HG02588 (cell line): Measurements from ENCODE around the gene GAST.
"Not testable (repeated sequence)": the region's sequence is repeated elsewhere in the genome, so short reads cannot be mapped to it uniquely, and the experiment has no call there.

Source experiments
- ATAC-seq: cut with Tn5 transposase; IDR thresholded peaks from one replicate; pipeline ENCODE4 v1.9.1; 2021; ENCODE audit warnings: mild to moderate bottlenecking, moderate library complexity; ENCODE audit not compliant: unreplicated experiment

GAST gene

GRCh38 chr17:41683441-41684007, 28.6 kb upstream of the GAST start:
- ATAC-seq: no peak

GRCh38 chr17:41684035-41684434, 28.1 kb upstream of the GAST start:
- no peak for ATAC-seq

DNA sequence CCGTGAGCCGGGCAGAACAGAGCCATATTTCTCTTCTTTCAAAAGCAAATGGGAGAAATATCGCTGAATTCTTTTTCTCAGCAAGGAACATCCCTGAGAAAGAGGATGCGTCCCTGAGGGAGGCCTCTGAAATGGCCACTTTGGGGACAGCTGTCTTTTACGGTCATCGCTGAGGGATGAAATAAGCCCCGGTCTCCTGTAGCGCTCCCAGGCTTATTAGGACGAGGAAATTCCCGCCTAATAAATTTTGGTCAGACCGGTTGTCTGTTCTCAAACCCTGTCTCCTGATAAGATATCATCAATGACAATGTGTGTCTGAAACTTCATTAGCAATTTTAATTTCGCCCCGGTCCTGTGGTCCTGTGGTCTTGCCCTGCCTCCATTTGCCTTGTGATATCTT, 26.4 kb upstream of the GAST start:
- not testable (repeated sequence) for ATAC-seq

DNA sequence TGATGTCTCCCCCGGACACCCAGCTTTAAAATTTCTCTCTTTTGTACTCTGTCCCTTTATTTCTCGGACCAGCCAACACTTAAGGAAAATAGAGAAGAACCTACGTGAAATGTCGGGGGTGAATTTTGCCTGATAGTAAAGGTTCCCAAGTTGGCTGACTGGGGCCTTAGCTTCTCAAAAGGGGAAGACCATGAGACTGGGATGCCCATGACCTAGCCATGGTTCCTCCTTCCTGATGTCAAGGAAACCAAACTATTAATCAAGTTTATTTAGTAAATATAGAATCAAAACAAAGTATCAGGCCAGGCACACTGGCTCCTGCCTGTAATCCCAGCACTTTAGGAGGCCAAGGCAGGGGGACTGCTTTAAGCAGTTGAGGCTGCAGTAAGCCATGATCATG, 25.9 kb upstream of the GAST start:
- no peak for ATAC-seq

DNA sequence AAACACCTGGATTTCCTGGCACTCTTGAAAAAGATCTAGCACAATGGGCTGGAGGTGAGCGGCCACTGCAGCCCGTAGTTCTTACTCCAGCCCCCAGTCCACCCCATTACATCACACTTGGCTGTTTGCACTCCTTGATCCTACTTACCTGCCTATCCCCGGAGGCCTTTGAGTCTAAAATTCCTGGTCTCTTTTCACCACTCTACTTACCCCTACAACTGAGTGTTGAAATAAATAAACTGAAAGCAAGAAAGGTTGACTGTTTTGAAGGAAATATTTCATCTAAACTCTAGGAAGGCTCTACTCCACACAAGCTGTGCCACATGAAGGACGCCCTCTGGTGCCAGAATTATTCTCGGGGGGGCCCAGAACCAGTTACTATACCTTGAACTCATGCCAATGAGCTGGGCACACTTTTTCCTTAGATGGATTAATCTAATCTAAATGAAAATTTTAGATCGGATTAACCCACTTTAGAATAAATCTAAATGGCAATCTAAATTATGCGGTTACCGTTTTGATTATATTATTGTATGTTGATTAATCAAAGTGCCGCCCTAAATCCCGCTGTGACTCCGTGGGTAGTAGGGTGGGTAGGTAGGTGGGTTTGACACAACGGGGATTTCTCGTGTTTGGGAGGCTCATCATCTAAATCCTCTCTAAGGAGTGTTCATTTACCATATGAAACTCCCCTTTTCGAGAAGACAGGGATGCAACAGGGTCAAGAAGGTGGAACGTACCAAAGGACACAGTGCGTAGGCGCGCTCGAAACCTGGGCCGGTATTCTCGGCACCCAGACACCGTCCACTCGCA, 24.1 kb upstream of the GAST start:
- no peak for ATAC-seq

DNA sequence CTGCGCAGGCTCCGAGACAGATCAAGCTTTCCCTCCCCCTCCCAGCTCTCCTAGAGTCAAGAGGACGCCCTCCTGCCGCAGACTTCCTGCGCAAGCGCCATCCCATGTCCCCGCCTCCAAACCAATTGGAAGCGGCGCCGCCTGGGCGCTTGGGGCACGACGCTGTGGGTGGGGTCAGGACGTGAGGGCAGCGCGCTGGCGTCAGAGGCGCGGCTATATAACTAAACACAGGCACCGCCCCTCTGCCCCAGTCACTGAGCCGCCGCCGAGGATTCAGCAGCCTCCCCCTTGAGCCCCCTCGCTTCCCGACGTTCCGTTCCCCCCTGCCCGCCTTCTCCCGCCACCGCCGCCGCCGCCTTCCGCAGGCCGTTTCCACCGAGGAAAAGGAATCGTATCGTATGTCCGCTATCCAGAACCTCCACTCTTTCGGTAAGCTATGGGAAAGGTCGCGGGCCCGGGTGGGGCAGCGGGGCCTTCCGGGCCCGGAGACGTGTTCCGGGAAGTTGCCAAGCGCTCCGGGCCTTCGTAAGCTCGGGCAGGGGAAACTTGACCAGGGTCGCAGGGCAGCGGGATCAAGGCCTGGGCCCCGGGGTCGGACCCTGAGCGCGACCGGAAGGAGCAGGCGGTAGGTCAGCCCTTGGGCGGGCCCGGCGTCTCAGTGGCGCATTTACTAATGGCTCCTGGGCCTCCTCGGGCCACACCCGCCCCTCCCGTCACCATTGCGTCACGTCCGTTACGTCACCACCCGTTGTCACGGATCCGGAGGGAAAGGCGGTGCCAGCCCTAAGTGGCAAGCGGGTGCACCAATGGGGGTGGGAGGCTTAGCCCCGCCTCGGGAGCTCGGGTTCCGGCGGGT, 23.3 kb upstream of the GAST start, which contains the start of gene EIF1:
Gene EIF1, plus strand, starts transcription at position 245 of the 856 bp plus-strand sequence. Its CDS starts 154 bp downstream, at position 399.
- peak; percentile 72 for ATAC-seq

GRCh38 chr17:41689497-41690299, 22.4 kb upstream of the GAST start:
- no peak for ATAC-seq

- ATAC-seq: no peak
These were observed 21.6 kb upstream of the GAST start for GRCh38 chr17:41690497-41690896.

- no peak for ATAC-seq
These were observed 20.9 kb upstream of the GAST start for GRCh38 chr17:41691031-41691777.

DNA sequence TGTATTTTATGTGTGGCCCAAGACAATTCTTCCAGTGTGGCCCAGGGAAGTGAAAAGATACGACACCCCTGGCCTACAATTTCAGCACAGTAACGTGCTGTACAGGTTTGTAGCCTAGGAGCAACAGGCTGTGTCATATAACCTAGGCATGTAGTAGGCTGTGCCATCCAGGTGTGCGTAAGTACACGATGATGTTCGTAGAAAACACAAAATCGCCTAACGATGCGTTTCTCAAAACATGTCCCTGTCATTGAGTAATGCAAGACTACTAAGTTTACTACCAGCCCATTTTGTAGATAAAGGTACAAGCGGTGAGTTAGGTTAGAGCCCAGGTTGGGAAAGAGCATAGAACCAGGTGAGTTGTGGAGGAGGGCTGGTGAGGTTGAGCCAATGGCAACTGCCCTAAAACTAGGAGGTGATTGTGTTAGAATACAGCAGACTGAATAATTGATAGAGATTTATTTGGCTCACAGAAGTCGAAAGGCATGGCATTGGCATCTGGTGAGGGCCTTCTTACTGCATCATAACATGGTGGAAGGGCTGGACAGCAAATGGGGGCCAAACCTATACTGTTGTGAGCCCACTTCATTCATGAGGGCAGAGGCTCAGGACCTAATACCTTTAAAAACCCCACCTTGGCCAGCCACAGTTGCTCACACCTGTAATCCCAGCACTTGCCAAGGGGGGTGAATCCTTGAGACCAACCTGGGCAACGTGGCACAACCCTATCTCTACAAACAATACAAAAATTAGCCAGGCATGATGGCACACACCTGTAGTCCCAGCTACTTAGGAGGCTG, 19.2 kb upstream of the GAST start:
- no peak for ATAC-seq

GRCh38 chr17:41695134-41695661, 16.9 kb upstream of the GAST start:
- ATAC-seq: no peak

DNA sequence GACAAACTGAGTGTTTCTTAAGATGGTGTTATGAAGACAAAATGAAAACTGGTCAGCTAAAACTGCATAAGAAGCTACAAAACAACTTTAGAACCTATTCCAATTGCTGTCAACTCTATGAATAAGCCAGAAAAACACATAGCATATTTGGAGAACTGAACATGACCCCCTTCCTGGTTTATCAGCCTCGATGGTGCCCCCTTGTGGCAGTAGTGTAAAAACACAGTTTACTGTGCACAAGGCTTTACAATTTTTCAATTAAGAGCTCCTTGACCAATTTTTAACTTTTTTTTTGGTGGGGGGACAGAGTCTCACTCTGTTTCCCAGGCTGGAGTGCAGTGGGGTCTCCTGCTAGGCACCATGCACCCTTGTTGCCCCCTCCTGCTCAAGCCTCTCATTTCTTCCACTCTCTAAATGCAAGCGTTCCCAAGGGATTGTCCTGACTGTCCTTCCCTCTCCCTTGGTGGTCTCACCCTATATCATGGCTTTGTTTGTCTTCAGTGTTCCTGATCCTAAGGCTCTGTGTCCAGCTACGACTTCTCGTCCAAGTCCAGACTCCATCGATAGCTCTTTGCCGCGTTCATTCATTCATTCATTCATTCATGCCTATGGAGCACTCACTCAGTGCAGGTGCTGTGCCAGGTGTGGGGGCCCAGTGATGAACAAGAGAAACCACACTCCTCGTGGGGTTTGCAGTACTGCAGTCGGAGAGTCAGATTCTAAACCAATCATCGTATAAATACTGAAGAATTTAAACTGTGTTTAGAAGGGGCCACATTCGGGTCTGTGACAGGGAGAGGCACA, 16.0 kb upstream of the GAST start:
- no peak for ATAC-seq

DNA sequence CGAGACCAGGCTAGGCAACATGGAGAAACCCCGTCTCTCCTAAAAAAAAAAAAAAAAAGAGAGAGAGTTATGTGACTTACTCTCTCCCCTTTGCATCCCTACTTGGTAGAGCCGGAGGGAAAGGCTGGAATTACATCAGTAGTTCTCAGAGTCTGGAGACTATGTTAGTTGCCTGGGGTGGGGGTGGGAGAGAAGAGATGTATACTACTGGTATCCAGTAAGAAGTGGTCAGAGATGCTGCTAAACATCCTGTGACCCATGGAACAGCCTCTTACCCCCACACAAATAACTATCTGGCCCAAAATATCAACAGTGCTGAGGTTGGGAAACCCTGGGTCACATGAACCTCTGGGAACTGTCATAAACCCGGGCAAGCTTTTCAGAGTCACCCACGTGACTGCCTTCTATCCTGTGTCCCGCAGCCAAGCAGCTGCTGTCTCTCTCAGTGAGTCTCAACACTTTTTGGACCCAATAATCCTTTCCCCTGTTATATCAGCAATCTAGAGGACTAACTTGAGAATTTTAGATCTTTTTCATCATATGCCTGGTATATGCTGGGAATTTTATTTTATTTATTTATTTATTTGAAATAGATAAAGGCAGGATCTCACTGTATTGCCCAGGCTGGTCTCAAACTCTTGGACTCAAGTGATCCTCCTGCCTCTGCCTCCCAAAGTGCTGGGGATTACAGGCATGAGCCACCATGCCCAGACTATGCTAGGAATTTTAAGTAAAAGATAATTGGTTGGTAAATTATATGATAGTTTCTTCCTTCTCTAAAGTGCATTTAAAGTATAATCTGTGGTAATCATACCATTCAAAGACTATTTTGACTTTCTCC, 14.8 kb upstream of the GAST start:
- no peak for ATAC-seq

DNA sequence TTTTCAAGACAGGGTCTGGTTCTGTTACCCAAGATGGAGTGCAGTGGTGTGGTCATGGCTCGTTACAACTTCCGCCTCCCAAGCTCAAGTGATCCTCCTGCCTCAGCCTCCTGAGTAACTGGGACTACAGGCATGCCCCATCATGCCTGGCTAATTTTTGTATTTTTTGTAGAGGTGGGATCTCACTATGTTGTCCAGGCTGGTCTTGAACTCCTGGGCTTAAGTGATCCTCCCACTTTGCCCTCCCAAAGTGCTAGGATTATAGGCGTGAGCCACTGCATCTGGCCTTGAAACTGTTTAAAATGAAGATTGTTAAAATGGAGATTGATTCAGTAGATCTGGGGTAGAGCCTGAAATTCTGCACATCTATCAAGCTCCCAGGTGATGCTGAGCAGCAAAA, 11.3 kb upstream of the GAST start:
- not testable (repeated sequence) for ATAC-seq

- no peak for ATAC-seq
These were observed 9.4 kb upstream of the GAST start for GRCh38 chr17:41702712-41703111.

GRCh38 chr17:41705271-41705991, 6.7 kb upstream of the GAST start:
- no peak for ATAC-seq
